Liver (tissue), 3 donors: ENCODE measurements around the gene ZNF492.

Source experiments
- ATF3 ChIP-seq: IDR thresholded peaks from 2 replicates; pipeline ENCODE4 v1.6.1; 2016; ENCODE audit warnings: antibody characterized with exemption
- CTCF ChIP-seq: fragments of 150-350 bp; IDR thresholded peaks from 2 replicates; pipeline ENCODE4 v1.5.1; 2017; ENCODE audit warnings: improper control_type of control experiment, low read depth, low read length; ENCODE audit not compliant: missing input control
- EGR1 ChIP-seq, 2 donors: IDR thresholded peaks; 2 replicates each; pipeline ENCODE4 v1.6.1; 2016 to 2018; ENCODE audit warnings: antibody characterized with exemption in 2 of 2, low read depth in 2 of 2
- GABPA ChIP-seq, 2 donors: IDR thresholded peaks in 1 of 2; conservative IDR thresholded peaks in 1 of 2; 2 replicates each; pipeline ENCODE4 v1.6.1; 2016; ENCODE audit warnings: antibody characterized with exemption in 2 of 2, mild to moderate bottlenecking in 1 of 2, moderate library complexity in 1 of 2
- HNF4G ChIP-seq: IDR thresholded peaks from 2 replicates; pipeline ENCODE4 v1.6.1; 2016; ENCODE audit warnings: antibody characterized with exemption
- RAD21 ChIP-seq, 2 donors: IDR thresholded peaks; 2 replicates each; pipeline ENCODE4 v1.6.1; 2016; ENCODE audit warnings: antibody characterized with exemption in 2 of 2, mild to moderate bottlenecking in 2 of 2
- RXRA ChIP-seq, 2 donors: IDR thresholded peaks; 2 replicates each; pipeline ENCODE4 v1.6.1; 2017 to 2018; ENCODE audit warnings: antibody characterized with exemption in 2 of 2, mild to moderate bottlenecking in 1 of 2
- TF ChIP-seq, protein P1 (sequence below): IDR thresholded peaks from 2 replicates; pipeline ENCODE4 v1.6.1; 2016; ENCODE audit warnings: antibody characterized with exemption, mild to moderate bottlenecking
- TF ChIP-seq, protein P2 (sequence below): IDR thresholded peaks from 2 replicates; pipeline ENCODE4 v1.6.1; 2016; ENCODE audit warnings: antibody characterized with exemption
- donor health status: healthy.
- donor health status: healthy.

GRCh38 chr19:22610121-22610520 is 24.0 kb upstream of the ZNF492 start:
- TF ChIP-seq CTCF (no peak), ATF3 (no peak), RAD21 (IDR thresholded peaks at IDR 0.05) (no peak), HNF4G (no peak), EGR1 (IDR thresholded peaks at IDR 0.05; ENCODE audit: low read depth in 2 of 2) (no peak), GABPA (IDR thresholded peaks at IDR 0.05 in 1 of 2, conservative IDR thresholded peaks at IDR 0.05 in 1 of 2) (no peak), RXRA (IDR thresholded peaks at IDR 0.05) (no peak)
- TF ChIP-seq, protein P1, sequence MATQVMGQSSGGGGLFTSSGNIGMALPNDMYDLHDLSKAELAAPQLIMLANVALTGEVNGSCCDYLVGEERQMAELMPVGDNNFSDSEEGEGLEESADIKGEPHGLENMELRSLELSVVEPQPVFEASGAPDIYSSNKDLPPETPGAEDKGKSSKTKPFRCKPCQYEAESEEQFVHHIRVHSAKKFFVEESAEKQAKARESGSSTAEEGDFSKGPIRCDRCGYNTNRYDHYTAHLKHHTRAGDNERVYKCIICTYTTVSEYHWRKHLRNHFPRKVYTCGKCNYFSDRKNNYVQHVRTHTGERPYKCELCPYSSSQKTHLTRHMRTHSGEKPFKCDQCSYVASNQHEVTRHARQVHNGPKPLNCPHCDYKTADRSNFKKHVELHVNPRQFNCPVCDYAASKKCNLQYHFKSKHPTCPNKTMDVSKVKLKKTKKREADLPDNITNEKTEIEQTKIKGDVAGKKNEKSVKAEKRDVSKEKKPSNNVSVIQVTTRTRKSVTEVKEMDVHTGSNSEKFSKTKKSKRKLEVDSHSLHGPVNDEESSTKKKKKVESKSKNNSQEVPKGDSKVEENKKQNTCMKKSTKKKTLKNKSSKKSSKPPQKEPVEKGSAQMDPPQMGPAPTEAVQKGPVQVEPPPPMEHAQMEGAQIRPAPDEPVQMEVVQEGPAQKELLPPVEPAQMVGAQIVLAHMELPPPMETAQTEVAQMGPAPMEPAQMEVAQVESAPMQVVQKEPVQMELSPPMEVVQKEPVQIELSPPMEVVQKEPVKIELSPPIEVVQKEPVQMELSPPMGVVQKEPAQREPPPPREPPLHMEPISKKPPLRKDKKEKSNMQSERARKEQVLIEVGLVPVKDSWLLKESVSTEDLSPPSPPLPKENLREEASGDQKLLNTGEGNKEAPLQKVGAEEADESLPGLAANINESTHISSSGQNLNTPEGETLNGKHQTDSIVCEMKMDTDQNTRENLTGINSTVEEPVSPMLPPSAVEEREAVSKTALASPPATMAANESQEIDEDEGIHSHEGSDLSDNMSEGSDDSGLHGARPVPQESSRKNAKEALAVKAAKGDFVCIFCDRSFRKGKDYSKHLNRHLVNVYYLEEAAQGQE = no peak
- TF ChIP-seq, protein P2, sequence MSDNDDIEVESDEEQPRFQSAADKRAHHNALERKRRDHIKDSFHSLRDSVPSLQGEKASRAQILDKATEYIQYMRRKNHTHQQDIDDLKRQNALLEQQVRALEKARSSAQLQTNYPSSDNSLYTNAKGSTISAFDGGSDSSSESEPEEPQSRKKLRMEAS = no peak
